Measurements from ENCODE around the gene DST. TPM values are rescaled to one million over a fixed set of nuclear protein-coding genes. Genes with fewer than 3 reads are reported as not detected.

The DST gene
- polyA plus RNA-seq, 3 donors: 1.1 to 7.4 (median 3.2) TPM

GRCh38 chr6:56477241-56477640, 165.4 kb downstream of the DST start:
- H3K27me3 Mint-ChIP-seq (ENCODE audit: low read depth in 3 of 3): no peaks in the 10 kb centered on the region
- no peak overlapping the region for H3K4me3 ChIP-seq (replicated peaks in 1 of 3; ENCODE audit: low read depth in 2 of 3, low read length in 3 of 3)
- H3K9ac ChIP-seq (ENCODE audit: insufficient read depth, low read length, poor library complexity, severe bottlenecking): no peak overlapping the region
- no peak overlapping the region for H2AFZ ChIP-seq (ENCODE audit: insufficient read depth, low read depth, low read length, poor library complexity, severe bottlenecking)
- H4K20me1 ChIP-seq (ENCODE audit: insufficient read depth, low read length): no peaks in the 10 kb centered on the region
- peaks cover 0 to 3% (median 0%) of the 10 kb centered on the region in 7 donors for H3K9me3 Mint-ChIP-seq
- DNase-seq: no peak
- H3K4me3 Mint-ChIP-seq: no peak overlapping the region
- no peaks in the 10 kb centered on the region for H3K4me1 Mint-ChIP-seq
- H3K36me3 ChIP-seq (replicated peaks in 1 of 2; ENCODE audit: control insufficient read depth in 1 of 2, insufficient read depth in 2 of 2, low read length in 2 of 2): peaks cover 26 to 57% of the 10 kb centered on the region in 2 donors
- no CpG with 5 or more reads among the region's 5 CpGs for WGBS (ENCODE audit: insufficient coverage)
- no peak overlapping the region for H3K27ac ChIP-seq (ENCODE audit: low read depth in 1 of 2, low read length in 2 of 2)
- intact Hi-C loops (cut with micrococcal nuclease): no loop called here
- TF ChIP-seq CTCF (IDR thresholded peaks at IDR 0.05): no peak
- H3K4me2 ChIP-seq (replicated peaks; ENCODE audit: extremely low read depth, low read length, poor library complexity, severe bottlenecking): no peak overlapping the region
- peaks cover 44 to 59% of the 10 kb centered on the region in 2 donors for H3K36me3 Mint-ChIP-seq
- no peaks in the 10 kb centered on the region for H3K4me1 ChIP-seq (ENCODE audit: control insufficient read depth in 1 of 2, insufficient read depth in 2 of 2, low read length in 2 of 2)
- H3K79me2 ChIP-seq (ENCODE audit: insufficient read depth, low read length): no peaks in the 10 kb centered on the region
- no peaks in the 10 kb centered on the region for H3K27me3 ChIP-seq (ENCODE audit: control insufficient read depth in 2 of 2, insufficient read depth in 2 of 2, low read length in 2 of 2)
- no peaks in the 10 kb centered on the region for H3K9me3 ChIP-seq (replicated peaks in 1 of 2; ENCODE audit: control insufficient read depth in 1 of 2, insufficient read depth in 1 of 2, low read length in 2 of 2)
- H3K27ac Mint-ChIP-seq: no peak overlapping the region

- Histone ChIP-seq H3K4me3 (replicated peaks in 1 of 3; ENCODE audit: low read depth in 2 of 3, low read length in 3 of 3) (no peak overlapping the region), H3K4me2 (replicated peaks; ENCODE audit: extremely low read depth, low read length, poor library complexity, severe bottlenecking) (no peak overlapping the region), H3K4me1 (ENCODE audit: control insufficient read depth in 1 of 2, insufficient read depth in 2 of 2, low read length in 2 of 2) (no peaks in the 10 kb centered on the region), H3K9me3 (replicated peaks in 1 of 2; ENCODE audit: control insufficient read depth in 1 of 2, insufficient read depth in 1 of 2, low read length in 2 of 2) (no peaks in the 10 kb centered on the region), H3K36me3 (replicated peaks in 1 of 2; ENCODE audit: control insufficient read depth in 1 of 2, insufficient read depth in 2 of 2, low read length in 2 of 2) (peaks cover 28 to 51% of the 10 kb centered on the region in 2 donors), H3K27ac (ENCODE audit: low read depth in 1 of 2, low read length in 2 of 2) (no peak overlapping the region), H3K27me3 (ENCODE audit: control insufficient read depth in 2 of 2, insufficient read depth in 2 of 2, low read length in 2 of 2) (no peaks in the 10 kb centered on the region), H3K9ac (ENCODE audit: insufficient read depth, low read length, poor library complexity, severe bottlenecking) (no peak overlapping the region), H3K79me2 (ENCODE audit: insufficient read depth, low read length) (no peaks in the 10 kb centered on the region), H2AFZ (ENCODE audit: insufficient read depth, low read depth, low read length, poor library complexity, severe bottlenecking) (no peak overlapping the region), H4K20me1 (ENCODE audit: insufficient read depth, low read length) (no peaks in the 10 kb centered on the region)
- no peak for DNase-seq
- H3K27ac Mint-ChIP-seq: no peak overlapping the region
- H3K27me3 Mint-ChIP-seq (ENCODE audit: low read depth in 3 of 3): no peaks in the 10 kb centered on the region
- peaks cover 46 to 65% of the 10 kb centered on the region in 2 donors for H3K36me3 Mint-ChIP-seq
- H3K4me1 Mint-ChIP-seq: no peaks in the 10 kb centered on the region
- WGBS (ENCODE audit: insufficient coverage): 75% methylated on average over 2 of the region's 4 CpGs
- intact Hi-C loops (cut with micrococcal nuclease): no loop called here
- TF ChIP-seq CTCF (IDR thresholded peaks at IDR 0.05): no peak
- peaks cover 0 to 3% (median 0%) of the 10 kb centered on the region in 7 donors for H3K9me3 Mint-ChIP-seq
- H3K4me3 Mint-ChIP-seq: no peak overlapping the region
Observed at GRCh38 chr6:56475736-56476457, 166.8 kb downstream of the DST start.

Data from CD14-positive monocyte (primary cell).